GM12875 (cell line): Measurements from ENCODE around the gene CT55.
"Not testable (repeated sequence)": the region's sequence is repeated elsewhere in the genome, so short reads cannot be mapped to it uniquely, and the experiment has no call there.

ENCODE experiments used
- H3K4me3 ChIP-seq: one replicate; pipeline ENCODE4 v1.5.1; 2011; ENCODE audit warnings: low read depth, low read length, control low read depth
- CTCF ChIP-seq: IDR thresholded peaks from 2 replicates; pipeline ENCODE4 v1.5.1; 2011; ENCODE audit warnings: low read depth, mild to moderate bottlenecking, control low read depth, inconsistent platforms, low read length, moderate library complexity, borderline replicate concordance; ENCODE audit not compliant: insufficient read depth

Gene CT55

GRCh38 chrX:135170877-135171519 lies at the start of gene CT55:
Gene CT55 (minus strand): TSS chrX:135171398. CDS start chrX:135171171, 227 bp downstream.
- TF ChIP-seq CTCF, result no peak
- no peak within 1 kb of the TSS for H3K4me3 ChIP-seq

GRCh38 chrX:135213200-135213844 lies 42.1 kb upstream of the CT55 start:
- no peak overlapping the region for H3K4me3 ChIP-seq
- TF ChIP-seq CTCF, result no peak

GRCh38 chrX:135206427-135206826 lies 35.2 kb upstream of the CT55 start:
- TF ChIP-seq CTCF, result peak; percentile 37
- not testable (repeated sequence) for H3K4me3 ChIP-seq

- no peak for TF ChIP-seq CTCF
- H3K4me3 ChIP-seq, result no peak overlapping the region
These were observed 29.1 kb upstream of the CT55 start for GRCh38 chrX:135200297-135200696.

GRCh38 chrX:135194684-135195083 lies 23.5 kb upstream of the CT55 start:
- no peak for TF ChIP-seq CTCF
- H3K4me3 ChIP-seq, result no peak overlapping the region

GRCh38 chrX:135193740-135194139 lies 22.5 kb upstream of the CT55 start:
- no peak for TF ChIP-seq CTCF
- H3K4me3 ChIP-seq, result no peak overlapping the region

GRCh38 chrX:135191838-135192237 lies 20.6 kb upstream of the CT55 start:
- TF ChIP-seq CTCF, result no peak
- no peak overlapping the region for H3K4me3 ChIP-seq
